HG02852 (cell line): Measurements from ENCODE around the gene IGF2R.
"Not testable (repeated sequence)": the region's sequence is repeated elsewhere in the genome, so short reads cannot be mapped to it uniquely, and the experiment has no call there.

Experiments
- ATAC-seq: cut with Tn5 transposase; IDR thresholded peaks from one replicate; pipeline ENCODE4 v1.9.1; 2021; ENCODE audit warnings: mild to moderate bottlenecking, moderate library complexity; ENCODE audit not compliant: unreplicated experiment

The IGF2R gene

DNA sequence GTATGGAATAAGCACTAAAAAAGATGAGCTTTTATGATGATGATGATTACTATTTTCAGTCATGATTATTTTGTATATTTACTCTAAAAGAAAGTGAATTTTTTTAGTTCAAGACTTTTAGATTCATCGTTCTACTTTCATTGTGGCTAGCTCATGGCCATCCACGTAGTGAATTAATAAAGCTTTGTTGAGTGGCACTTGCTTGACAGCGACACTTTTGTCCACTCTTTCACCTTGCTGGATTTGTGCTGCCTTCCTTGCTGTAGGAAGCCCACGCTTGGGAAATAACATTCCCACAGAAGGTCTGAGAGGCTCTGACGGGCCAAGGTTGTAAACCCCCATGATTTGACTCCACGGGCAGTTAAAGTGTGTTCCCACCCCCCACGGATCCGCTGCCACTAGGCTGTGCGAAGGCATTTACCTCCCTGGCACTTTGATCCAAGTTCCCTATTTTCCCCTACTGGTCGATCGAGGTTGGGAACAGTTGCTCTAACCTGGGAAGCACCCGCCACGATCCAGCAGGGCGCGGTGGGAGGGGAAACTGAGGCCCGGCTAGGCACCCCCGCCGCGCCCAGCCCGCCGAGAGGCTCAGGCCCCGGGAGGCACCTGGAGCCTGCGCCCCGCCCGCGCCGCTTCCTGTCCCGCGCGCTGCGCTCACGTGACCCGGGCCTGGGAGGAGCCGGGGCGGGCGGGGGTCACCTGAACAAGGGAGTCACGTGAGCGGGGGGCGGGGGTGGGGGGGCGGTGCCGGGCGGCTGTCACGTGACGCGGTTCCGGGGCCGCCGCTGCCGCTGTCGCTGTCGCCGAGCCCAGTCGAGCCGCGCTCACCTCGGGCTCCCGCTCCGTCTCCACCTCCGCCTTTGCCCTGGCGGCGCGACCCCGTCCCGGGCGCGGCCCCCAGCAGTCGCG is at the start of gene IGF2R:
Gene IGF2R (plus strand): TSS at position 788 of the 909 bp plus-strand sequence. CDS start 165 bp downstream, outside the sequence.
- ATAC-seq = peak; percentile 84

DNA sequence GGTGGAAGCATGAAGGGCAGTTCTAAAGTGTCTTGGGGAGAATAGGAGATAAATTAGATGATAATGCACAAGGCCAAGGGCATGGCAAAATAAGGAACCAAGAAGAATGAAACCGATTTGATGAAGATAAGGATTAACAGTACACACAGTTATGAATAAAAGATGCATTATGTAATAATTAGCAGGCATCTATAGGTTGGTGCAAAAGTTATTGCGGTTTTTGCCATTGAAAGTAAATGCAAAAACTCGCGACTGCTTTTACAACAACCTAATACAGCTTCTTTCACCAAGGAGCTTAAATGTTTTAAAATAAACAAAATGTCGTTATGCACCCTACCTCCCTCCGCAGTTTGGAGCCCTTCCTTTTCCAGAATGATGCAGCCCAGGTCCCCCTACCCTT is 49.1 kb upstream of the IGF2R start:
- ATAC-seq = no peak

DNA sequence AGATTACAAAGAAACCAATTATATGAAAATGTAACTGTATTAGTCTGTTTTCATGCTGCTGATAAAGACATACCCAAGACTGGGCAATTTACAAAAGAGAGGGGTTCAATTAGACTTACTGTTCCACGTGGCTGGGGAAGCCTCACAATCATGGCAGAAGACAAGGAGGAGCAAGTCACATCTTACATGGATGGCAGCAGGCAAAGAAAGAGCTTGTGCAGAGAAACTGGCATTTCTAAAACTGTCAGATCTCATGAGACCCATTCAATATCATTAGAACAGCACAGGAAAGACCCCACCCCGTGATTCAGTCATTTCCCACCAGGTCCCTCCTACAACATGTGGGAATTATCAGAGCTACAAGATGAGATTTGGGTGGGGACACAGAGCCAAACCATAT is 44.7 kb upstream of the IGF2R start:
- ATAC-seq = not testable (repeated sequence)

DNA sequence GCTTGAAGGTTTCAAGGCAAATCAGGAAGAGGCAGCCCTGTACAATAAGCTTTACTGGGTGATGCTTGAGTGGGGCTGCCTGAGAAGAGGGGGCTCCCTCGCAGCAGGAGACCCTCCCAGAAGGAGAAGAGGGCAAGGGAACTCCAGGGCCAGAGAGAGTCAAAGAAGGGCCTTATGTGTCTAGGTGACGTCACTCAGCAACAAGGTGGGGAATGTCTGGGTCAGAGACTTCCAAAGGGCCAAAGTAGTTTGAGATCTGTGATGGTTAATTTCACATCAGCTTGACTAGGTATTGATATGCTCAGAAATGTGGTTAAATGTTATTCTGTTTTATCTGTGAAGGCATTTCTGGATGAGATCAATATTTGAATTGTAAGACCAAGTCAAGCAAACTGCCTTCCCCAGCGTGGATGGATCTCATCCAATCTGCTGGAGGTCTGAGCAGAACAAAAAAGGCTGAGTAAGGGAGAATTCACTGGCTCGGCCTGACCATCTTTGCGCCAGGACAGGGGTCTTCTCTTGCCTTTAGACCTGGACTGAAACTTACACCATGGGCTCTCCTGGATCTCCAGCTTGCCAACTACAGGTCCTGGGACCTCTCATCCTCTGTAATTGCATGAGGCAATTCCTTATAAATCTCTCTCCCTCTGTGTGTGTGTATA is 42.2 kb upstream of the IGF2R start:
- no peak for ATAC-seq

DNA sequence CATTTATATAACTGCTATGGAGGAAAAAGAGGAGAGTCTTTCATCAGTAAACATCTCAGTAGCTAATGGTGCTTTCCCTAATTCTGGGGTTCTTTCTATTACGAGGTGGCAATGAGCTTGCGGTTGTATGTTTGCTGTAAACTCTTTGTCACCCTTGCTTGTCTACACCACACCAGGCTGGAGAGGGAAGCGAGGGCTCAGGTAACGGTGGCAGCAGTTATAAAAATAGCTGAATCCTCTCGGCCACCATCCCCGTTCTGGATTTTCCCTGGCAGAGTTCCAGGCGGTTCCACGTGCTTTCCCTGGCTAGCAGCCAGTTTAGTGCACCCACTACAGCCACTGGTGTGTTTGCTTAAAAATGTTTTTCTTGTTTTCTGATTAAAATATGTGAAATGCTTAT is 39.1 kb upstream of the IGF2R start:
- ATAC-seq = no peak

- peak; percentile 93 for ATAC-seq
These were observed 37.8 kb upstream of the IGF2R start for GRCh38 chr6:159931112-159931511.

DNA sequence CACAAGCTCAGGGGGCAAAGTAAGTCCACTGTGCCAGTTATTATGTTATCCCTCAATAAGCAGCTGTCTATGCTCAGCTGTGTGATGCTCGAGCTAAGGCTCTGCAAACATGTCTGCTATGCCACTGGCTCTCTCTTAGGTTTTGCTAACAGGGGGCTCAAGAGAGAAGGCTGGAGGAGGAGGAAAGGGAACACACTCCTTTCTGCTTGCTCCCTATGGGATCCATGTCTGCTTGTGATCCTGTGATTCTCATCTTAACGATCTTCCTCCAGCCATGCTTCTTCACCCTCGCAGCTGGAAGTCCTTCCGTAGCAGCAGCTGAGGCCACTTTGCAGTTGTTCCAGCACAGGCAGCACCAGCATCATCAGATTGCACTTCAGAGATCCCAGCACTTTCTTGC is 37.0 kb upstream of the IGF2R start:
- peak; percentile 2 for ATAC-seq

- no peak for ATAC-seq
These were observed 35.8 kb upstream of the IGF2R start for GRCh38 chr6:159933077-159933476.

- no peak for ATAC-seq
These were observed 34.7 kb upstream of the IGF2R start for GRCh38 chr6:159934181-159934580.

GRCh38 chr6:159935065-159935464 is 33.8 kb upstream of the IGF2R start:
- no peak for ATAC-seq

DNA sequence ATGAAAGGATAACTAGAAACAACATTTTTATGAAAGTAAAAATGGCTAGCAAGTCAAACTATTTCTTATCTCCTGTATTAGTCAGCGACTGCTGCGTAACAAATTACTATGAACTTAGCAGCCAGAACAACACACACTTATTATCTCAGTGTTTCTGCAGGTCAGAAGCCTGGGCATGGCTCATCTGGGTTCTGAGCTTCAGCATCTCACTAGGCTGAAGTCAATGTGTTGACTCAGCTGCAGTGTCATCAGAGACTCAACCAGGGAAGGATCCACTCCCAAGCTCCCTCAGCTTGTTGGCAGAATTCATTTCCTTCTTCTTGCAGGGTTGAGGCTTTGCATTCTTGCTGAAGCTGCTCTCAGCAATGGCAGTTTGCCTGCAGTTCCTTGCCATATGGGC is 33.2 kb upstream of the IGF2R start:
- no peak for ATAC-seq

GRCh38 chr6:159939591-159940016 is 29.3 kb upstream of the IGF2R start:
- ATAC-seq = no peak

DNA sequence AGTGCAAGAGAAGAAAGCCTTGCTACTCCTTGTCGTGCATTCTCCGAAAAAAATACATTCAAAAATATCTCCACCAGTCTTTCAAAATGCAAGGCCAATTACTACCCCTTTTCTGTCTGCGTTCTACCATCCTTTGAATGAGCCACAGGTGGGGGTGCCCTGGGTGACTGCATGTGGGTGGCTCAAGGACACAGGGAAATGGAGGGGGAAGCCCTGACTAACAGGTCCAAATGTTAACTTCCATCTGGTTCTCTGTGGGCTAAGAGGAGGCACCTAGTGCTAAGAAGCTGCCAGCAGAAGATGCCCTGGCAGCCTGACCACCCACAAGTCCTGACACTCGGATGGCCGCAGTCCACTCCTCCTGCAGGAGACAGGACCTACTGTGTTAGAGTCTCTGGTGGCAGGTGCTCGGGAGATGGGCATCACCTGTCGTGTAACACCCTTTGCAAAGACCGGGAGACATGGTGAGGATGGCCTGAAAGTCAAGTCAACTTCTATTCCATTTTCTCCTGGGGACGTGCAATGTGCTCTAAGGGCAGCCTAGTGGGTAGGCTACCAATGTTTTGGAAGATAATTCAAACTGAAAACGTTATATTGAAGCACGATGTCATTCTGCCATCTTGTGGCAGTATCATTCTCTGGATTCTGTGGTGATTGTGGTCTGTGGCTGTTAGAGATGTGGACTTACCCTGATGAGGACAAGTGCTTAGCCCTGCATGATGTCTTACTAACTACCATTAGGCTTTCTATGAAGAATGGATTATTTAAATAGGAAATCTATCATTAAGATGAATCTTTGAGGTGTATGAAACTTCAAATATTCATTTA is 27.4 kb upstream of the IGF2R start:
- ATAC-seq = peak; percentile 86

DNA sequence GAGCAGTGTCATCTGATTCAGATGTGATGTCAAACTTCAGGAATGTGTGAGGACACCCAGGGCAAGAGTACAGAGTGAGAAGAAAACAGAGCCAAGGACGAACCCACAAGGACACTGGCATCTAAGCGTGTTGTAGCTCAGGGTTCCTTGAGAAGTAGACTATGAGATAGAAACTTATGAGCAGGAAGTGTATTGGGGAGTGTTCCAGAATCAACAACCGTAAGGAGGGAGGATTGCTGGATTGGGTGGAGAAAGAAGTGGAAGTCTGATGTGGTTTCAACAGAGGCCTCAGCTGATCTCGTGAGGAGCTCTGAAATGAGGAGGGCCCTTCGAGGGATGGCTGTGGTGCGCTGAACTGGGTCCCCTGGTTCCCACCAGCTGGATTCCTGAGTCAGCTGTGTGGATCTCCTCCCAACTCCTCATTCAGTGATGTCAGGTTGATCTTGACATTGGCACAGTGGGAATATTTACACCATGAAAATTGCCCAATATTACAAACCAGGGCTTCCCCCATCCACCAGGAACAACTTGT is 25.7 kb upstream of the IGF2R start:
- no peak for ATAC-seq

GRCh38 chr6:159943968-159944598 is 24.8 kb upstream of the IGF2R start:
- no peak for ATAC-seq

GRCh38 chr6:159945801-159946392 is 23.0 kb upstream of the IGF2R start:
- ATAC-seq = no peak

DNA sequence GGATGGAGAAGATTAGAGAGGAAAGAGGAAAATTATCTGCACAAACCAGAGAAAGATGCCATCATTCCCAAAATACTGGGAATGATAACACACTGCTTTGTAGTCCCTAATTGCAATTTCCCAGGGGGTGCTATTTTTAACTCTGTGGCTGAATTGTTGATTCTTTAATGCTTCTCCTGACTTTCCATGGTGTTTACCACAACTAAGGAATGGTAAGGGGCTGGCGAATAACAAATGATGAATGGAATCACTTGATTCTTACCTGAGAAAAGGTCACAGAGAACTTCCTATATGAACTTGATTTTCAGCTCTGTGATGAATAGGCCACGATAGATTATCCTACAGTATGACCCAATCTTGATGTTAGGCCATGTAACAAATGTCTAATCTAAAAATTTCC is 22.0 kb upstream of the IGF2R start:
- ATAC-seq = no peak

GRCh38 chr6:159948199-159948598 is 20.7 kb upstream of the IGF2R start:
- ATAC-seq = no peak

- no peak for ATAC-seq
These were observed 17.1 kb upstream of the IGF2R start for GRCh38 chr6:159951772-159952171.
